Body of pancreas (tissue), 4 donors: Measurements from ENCODE around the gene C3orf52.

Experiments used
- CTCF ChIP-seq, 7 experiments: fragments of 450-650 bp in 4 of 7; fragments of 200-600 bp in 3 of 7; sonication (generic) in 3 of 7; IDR thresholded peaks; one replicate each; pipeline ENCODE4 v1.5.1; 2016 to 2019; ENCODE audit warnings: antibody characterized with exemption in 7 of 7
- POLR2A ChIP-seq, 3 donors: fragments of 450-650 bp; IDR thresholded peaks; one replicate each; pipeline ENCODE4 v1.6.1; 2016; ENCODE audit warnings: antibody characterized with exemption in 3 of 3, mild to moderate bottlenecking in 2 of 3

- TF ChIP-seq CTCF (IDR thresholded peaks at IDR 0.05): no peak
- TF ChIP-seq POLR2A (IDR thresholded peaks at IDR 0.05): no peak
These were observed 51.6 kb downstream of the C3orf52 start for GRCh38 chr3:112137781-112138180.
